ENCODE measurements around the gene SPCS3.
"Not testable (repeated sequence)": the region's sequence is repeated elsewhere in the genome, so short reads cannot be mapped to it uniquely, and the experiment has no call there.

SPCS3 gene

DNA sequence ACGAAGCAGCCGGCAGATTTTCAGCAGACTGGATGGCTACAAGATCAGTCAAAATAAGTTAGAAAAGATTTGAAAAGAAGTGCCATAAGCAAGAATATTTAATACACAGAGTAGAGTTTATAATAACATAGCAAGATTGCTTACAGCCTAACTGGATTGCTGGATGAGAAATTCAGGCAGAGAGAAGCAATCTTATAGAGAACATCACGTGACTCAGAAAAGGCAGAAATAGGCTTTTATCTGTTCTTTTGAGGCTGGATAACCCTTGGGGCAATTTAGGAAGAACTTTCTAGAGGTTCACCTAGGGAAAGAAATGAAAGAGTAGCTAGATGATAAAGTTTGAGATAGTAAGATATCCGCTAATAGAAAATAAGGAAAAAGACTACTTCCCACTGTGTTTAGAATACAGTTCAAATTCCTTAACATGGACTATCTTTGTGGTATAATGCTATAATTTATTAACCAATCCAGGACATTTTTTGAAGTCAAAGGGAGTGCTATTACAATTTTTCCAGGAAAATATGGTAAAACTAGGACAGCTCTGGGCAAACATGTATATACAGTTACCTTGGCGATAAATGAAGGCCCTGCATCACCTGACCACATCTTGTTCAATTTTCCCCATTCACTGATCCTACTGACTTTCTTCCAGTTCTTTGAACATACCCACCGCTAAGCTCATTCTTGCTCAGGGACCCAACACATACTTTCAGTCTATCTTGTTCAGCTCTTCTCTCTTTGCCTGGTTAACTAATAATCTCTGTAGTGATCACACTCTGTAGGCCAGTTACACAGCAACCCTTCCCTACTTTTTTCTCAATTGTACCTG, 12.7 kb upstream of the SPCS3 start:
- DNase-seq (ENCODE audit: low read depth): no peak

DNA sequence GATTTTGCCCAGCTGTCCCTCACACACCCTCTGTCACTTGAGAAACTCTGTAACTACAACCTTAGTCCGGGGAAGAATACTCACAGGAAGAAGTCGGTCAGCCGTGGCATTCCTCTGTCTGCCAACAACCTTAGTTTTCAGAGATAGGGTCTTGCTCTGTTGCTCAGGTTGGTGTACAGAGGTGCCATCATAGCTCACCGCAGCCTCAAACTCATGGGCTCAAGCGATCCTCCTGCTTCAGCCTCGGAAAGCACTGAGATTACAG, 12.2 kb upstream of the SPCS3 start:
- no peak for DNase-seq (ENCODE audit: low read depth)

DNA sequence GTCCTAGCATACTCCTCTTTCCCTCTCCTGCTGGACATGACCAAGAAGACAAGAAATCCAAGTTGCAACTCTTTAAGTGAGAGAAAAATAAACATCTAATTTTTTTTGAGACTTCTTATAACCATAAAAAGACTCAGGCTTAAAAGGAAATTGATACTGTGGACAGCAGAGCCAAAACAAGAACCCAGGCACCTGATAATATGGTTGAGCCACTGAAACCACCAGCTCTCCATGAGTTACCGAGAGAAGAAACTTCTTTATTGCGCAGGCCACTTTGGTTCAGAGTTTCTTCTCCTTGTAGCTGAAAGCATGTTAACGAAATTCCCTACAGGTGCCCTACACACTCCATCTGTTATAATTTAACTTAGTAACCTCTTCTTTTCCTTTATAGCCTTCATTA, 11.3 kb upstream of the SPCS3 start:
- no peak for DNase-seq (ENCODE audit: low read depth)

DNA sequence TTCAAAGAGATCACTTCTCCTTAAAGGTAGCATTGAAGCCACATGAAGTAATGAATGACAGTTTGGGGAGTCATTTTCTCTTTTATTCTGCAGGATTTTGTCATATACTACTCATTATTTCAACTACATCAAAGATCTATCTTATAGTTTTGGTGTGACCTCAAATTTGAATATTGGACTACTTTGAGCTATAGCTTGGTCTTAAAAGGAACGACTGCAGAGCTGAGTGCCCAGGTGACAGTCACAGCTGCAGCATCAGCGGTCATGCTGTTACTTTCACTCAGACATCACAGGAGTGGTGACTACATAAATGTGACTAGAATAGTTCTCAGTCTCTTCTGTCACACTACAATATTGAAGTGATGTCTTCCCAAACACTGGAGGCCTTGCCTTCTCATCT, 10.7 kb upstream of the SPCS3 start:
- DNase-seq (ENCODE audit: low read depth): no peak

DNA sequence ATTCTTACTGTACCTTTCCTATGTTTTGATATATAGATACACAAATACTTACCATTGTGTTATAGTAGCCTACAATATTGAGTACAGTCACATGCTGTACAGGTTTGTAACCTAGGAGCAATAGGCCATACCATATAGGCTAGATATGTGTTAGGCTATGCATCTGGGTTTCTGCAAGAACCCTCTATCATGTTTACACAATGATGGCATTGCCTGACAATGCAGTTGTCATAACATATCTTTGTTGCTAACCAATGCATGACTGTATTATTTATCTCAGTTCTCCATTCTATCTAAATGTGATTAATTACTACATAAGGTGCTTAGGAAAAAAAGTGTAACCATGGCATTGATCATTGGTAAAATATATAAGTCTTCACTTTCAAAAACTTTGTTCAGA, 10.0 kb upstream of the SPCS3 start:
- no peak for DNase-seq (ENCODE audit: low read depth)

DNA sequence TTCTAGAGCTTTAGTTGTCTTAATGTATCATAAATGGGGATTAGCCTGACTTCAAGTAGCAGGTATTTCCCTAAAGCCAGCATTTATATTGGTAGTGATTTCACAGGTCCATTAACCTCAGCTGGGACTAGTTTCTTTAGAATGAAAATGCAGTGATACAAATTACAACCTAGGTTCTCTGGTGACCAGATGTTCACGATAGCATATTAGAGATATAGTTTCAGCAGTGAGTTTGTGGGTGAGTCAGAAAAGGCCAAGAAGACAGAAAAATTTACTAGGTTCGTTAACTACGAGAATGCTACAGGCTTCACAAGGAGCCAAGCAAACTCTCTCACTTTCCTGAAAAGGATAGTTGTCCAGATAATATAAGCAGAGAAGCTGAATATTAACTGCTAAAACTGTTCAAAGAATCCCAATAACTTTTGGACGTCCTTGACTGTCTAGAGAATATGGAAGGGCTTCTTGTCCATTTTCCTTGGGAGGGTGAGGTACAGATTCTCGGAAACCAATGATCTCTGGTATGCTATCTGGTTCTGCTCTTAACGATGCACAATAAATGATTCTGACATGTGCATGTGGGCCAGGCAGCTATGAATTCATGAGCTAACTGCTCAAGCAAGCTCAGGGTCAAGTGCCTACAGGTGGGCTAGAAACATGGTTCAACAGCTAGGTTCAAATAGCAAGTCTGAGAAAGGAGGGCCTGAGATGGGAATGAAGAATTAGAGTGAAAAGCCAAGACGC, 6.0 kb upstream of the SPCS3 start:
- DNase-seq (ENCODE audit: low read depth): no peak

DNA sequence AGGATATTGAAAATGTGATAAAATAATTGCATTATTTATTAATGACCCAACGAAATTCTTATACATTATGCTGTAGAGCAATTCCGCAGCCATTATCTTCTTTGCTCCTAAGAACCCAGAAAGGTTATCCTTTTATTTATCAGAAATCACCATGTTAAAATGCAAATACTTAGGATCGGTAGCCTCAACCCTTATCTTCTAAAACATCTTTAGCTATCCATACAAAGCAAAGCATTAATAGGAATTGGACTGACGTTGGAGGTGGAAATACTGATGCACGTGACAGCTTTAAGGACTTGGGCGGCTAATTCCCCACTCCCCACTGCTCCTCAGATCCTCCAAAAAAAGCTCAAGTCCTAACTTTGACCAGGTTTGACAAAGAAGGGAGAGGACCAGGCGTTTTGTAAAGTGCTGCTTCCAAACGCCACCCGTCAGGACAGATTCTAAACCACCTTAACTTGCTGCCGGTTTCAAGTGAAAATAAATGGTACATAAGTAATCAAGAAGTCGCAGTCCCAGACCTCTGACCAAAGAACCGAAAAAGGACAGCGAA, 539 bp upstream of the SPCS3 start:
- no peak for DNase-seq (ENCODE audit: low read depth)

DNA sequence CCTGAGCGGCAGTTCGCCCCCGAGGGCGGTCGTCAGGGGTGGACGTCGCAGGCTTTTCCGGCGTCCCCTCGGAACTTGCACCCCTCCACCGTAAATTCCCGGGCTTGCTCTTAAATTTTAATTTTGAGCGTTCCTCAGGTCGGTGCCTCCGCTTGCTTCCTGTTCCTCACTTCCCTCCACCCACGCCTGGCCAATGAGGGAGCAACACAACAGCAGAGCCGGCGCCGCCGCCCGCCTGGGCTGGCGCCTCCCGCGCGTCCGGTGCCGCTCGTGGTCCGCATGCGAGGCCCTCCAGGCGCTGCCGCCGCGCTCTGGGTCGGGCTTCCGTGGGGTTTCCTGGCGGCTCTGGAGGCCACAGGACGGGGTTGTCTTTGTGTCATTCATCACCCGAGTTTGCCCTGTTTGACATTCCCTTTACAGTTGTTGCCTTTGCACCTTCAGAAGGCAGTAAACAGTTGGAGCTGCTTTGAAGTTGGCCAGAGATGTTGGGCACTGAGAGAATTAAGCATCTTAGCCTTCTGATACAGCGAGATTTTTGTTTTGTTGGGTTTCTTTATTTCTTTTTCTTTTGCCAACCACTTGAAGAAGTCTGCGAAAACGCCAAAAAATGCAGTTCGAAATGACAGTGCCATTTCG, 692 bp downstream of the SPCS3 start:
- peak; percentile 73 for DNase-seq (ENCODE audit: low read depth)

DNA sequence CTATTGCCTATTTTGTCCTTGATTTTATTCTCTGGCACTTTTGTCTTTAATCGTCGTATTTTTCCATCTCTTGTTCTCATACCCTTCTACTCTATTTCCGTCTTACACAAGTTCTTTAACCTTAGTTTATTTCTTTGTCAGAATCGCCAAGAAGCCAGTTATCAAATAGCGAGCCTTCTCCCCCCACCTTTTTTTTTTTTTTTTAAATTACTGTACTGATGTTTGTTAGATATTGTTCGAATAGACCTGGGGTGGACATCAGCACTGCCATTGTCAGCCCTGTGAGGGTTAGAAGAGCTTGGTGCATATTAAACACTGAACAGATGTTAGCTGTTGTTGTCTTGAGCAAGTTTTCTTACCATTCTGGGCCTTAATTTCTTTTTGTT, 1.2 kb downstream of the SPCS3 start:
- no peak for DNase-seq (ENCODE audit: low read depth)

DNA sequence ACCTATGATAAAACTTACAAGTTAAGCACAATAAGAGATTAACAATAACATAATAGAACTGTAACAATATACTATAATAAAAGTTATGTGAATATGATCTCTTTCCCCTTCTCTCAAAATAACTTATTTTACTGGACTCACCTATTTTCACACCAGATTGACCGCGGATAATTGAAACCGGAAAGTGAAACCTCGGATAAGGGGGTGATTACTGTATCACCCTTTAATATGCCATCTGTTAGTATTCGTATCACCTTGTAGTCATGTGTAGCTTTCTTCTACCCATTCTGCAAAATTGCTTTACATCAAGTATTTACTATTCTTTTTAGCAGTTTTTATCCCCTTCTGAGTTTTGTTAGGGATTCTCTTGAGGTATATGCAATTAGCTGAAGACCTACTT, 1.8 kb downstream of the SPCS3 start:
- no peak for DNase-seq (ENCODE audit: low read depth)

DNA sequence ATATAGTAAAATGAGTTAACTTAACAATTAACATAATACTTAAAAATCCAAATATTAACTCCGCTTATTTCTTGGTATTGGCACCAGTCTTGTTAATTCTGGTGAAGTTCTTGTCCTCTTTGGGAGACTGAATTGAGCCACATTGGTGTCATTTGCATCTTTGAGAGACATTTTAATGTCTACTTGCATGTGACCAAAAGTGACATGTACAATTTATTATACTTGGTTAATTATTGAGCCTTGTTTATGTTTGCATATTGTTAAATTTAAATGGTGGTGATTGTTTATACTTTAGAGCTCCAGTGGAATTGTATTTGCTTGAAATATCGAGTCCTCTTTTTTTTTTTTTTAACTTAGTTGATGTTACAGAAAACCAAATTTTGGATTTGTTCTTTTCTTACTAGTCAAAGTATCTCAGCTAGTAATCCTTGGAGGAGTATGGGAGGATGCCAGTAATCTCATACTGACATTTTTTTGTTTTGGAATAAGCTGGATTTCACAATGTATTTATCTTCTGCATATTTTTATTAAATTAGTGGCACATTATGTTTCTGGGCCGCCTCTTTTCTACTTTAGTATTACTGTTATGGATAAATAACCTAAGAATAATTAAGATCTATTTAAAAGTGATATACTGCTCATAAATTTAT, 3.9 kb downstream of the SPCS3 start:
- no peak for DNase-seq (ENCODE audit: low read depth)

DNA sequence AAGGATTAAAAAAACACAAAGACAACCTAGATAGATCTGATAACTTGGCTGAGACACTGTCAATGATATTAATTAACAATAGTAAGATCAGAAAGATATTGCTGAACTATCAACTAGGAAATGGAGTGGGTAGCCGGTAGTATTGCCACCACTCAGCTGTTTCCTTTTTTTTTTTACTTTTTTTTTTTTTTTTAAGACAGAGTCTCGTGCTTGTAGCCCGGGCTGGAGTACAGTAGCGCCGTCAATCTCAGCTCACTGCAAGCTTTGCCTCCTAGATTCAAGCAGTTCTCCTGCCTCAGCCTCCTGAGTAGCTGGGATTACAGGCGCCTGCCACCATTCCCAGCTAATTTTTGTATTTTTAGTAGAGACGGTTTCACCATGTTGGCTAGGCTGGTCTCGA, 5.1 kb downstream of the SPCS3 start:
- DNase-seq (ENCODE audit: low read depth): not testable (repeated sequence)

DNA sequence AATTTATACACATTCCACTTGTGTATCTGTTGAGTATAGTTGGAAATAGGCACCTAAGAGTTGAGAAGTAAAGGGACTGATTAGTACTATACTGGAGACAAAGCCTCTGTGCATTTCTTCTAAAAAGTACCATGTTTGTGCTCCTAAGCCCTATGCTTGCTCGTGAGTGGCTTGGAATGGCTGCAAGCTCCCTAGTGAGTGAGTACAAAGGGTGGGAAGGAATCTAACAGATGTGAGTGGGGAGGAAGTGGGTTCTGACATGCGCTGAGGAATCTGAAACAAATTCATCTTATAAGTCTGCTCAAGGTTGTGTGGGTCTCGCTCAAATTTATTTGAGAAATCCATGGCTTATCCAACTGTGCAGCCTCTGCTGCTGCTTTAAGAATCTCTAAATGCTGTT, 13.3 kb downstream of the SPCS3 start:
- DNase-seq (ENCODE audit: low read depth): no peak

DNA sequence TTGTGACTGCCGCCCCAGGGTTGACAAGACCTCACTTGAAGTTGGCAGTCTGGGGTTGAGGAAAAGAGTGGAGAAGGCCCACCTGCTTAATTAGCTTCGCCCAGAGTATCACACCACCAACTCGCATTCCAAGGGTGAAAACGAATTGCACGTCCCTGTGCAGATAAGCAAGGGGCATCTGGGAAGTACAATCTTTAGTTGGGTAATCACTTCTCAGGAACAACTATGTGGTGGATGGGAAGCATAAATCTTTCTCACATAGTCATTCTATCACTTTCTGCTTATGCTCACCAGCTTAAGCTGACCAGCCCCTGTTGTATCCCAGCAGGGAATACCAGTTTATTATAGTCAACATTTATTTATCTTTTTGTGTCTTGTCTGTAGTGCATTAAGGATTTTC, 14.3 kb downstream of the SPCS3 start:
- DNase-seq (ENCODE audit: low read depth): no peak

DNA sequence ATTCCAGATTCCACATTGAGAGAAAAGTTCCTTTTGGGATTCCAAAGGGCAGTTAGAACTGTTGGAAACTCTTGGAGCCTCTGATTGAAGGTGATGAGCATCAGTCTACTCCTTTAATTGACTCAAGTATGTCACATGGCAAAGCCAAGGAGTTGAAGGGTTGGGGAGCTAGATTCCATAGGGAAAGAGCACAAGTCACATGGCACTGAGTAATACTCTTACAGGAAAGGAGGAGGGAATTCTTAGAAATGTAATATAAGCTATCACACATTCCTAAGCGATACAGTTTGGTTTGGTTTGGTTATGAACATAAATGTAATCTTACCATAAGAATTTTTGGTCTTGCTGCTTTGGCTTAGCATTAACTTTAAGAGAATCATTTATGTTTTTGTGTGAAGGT, 15.7 kb downstream of the SPCS3 start:
- DNase-seq (ENCODE audit: low read depth): no peak

DNA sequence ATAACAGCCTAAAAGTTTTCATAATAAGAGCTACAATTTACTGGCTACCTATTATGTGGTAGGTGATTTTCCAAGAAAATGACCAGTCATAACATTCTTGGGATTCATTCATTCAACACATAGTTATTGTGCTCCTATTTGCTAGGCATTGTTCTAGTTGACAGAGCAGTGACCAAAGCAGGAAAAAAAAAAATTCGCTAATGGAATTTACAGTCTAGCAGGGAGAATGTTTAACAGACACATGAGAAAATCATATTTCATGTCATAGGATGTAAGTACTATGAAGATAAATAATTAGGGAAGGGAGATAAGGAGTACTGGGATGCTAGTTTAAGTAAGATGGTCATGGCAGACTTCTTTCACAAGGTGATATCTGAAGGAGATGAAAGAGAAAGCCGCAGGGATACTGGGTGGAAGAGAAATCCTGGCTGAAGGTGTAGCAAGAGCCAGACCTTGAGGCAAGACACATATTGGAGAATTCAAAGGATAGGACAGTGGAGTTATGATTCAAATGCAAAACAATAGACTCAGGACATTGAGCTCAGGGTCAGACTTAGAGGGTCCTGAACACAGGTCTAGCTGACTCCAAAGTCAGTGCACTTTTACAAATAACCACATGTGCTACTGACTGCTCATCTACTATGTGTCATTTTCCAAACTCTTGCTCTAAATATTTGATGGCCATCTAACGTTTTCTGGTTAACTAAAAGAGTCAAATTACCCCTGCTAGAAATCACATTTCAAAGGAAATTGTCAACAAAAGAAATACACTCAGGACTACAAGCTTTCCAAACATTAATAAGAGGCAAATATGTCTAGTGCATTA, 20.4 kb downstream of the SPCS3 start:
- DNase-seq (ENCODE audit: low read depth): no peak

DNA sequence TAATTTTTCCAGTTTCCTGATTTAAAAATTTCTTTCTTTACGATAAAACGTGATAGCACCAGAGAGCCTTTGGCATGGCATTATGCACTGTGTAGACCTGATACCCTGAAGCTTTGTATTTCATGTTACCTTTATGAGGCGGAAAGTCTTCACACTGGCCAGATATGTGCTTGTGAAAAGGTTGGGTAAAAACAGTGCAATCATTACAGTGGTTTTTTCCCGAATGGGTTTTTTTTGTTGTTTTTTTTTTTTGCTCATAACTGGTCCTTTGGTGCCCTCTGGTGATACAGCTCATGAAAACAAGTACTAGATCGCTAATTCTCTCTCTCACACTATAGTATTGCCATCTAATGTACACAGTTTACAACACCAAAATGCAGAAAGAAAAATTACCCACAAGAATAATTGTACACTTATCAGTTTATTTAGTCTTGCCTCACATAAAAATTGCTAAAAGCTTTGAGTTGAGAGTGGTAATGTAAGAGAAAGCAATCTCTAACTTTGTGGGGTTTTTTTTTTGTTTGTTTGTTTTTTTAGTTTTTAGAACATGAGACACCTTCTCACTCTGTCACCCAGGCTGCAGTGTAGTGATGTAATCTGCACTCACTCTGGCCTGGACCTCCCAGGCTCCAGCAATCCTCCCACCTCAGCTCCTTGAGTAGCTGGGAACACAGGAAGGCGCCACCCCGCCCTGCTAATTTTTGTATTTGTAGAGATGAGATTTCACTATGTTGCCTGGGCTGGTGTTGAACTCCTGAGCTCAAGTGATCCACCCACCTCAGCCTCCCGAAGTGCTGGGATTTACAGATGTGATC, 21.3 kb downstream of the SPCS3 start:
- DNase-seq (ENCODE audit: low read depth): no peak

DNA sequence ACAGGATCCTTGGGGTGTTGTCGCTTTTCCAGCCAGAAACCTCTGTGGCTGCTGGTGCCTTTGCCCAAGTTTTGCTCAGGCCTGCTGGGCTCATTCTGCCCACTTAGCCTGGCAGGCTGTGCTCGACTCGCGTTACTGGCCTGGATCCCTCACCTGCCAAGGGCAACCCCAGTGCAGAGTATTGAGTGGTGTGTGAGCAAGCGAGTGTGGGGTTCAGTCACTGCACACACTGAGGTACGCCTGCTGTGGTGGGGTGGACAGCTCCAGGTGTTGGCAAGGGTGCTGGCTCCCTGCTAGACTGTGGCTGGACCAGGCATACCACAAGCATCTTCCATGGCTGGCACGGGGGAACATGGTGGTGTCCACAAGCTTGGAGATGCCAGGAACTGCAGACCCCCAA, 22.6 kb downstream of the SPCS3 start:
- no peak for DNase-seq (ENCODE audit: low read depth)

DNA sequence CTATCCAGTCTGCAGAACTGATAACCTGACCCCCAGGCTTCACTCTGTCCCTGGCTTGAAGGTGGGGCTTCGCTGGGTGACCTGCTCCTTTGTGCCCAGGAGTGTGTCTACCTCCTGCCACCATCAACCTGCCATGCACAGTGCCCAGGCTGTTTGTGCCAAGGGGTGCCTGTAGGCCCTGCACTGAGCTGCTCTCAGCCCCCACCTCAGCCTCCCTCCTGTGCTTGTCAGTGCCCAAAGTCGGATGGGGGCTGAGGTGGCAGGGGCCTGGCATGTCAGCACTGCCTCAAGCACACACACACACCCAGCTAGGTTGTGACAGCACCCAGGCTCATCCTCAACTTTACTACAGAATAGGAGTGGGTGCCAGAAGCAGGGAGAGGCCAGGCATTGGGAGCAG, 23.5 kb downstream of the SPCS3 start:
- no peak for DNase-seq (ENCODE audit: low read depth)

DNA sequence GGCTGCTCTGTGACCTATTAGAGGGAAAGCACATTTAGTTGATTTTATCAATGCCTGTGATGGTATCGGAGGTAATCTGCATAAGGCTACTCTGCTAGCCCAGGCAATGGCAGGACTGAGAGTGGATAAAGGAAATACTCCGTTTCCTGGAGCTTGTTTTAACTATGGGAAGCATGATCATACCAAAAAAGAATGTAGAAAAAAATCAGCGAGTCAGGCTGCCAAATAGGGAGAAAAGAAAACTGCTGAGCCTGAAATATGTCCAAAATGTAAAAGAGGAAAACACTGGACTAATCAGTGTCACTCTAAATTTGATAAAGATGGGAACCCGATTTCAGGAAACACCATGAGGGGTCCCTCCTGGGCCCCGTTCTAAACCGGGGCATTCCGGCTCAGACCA, 25.6 kb downstream of the SPCS3 start:
- not testable (repeated sequence) for DNase-seq (ENCODE audit: low read depth)

DNA sequence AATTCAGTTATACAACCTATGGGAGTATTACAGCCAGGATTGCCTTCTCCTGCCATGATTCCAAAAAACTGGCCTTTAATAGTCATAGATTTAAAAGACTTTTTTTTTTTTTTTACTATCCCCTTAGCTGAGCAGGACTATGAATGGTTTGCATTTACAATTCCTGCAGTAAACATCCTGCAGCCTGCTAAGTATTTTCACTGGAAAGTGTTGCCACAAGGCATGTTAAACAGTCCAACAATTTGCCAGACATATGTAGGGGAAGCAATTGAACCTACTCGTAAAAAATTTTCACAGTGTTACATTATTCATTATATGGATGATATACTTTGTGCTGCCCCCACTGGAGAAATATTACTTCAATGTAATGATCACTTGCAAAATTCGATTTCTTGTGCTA, 27.1 kb downstream of the SPCS3 start:
- not testable (repeated sequence) for DNase-seq (ENCODE audit: low read depth)

Measured in activated T-cell treated with anti-CD3 and anti-CD28 coated beads for 1 hour (primary cell).